HG02870 (cell line): ENCODE measurements around the gene ENDOU.

Experiments used
- ATAC-seq: cut with Tn5 transposase; IDR thresholded peaks from one replicate; pipeline ENCODE4 v1.9.1; 2021; ENCODE audit warnings: mild to moderate bottlenecking, moderate library complexity; ENCODE audit not compliant: unreplicated experiment

ENDOU gene

GRCh38 chr12:47744778-47745436, 19.6 kb upstream of the ENDOU start:
- ATAC-seq, result no peak

- no peak for ATAC-seq
These were observed 18.8 kb upstream of the ENDOU start for GRCh38 chr12:47744005-47744651.

- no peak for ATAC-seq
These were observed 18.1 kb upstream of the ENDOU start for GRCh38 chr12:47743311-47743860.

GRCh38 chr12:47742253-47742825, 17.0 kb upstream of the ENDOU start:
- ATAC-seq, result no peak

GRCh38 chr12:47741340-47741703, 16.0 kb upstream of the ENDOU start:
- no peak for ATAC-seq

- ATAC-seq, result peak; percentile 30
These were observed 15.5 kb upstream of the ENDOU start for GRCh38 chr12:47740606-47741339.

GRCh38 chr12:47739979-47740378, 14.7 kb upstream of the ENDOU start:
- ATAC-seq, result peak; percentile 47

GRCh38 chr12:47739297-47739696, 14.0 kb upstream of the ENDOU start:
- no peak for ATAC-seq

- ATAC-seq, result no peak
These were observed 12.8 kb upstream of the ENDOU start for GRCh38 chr12:47737936-47738594.

GRCh38 chr12:47736877-47737676, 11.8 kb upstream of the ENDOU start:
- no peak for ATAC-seq

- no peak for ATAC-seq
These were observed 10.9 kb upstream of the ENDOU start for GRCh38 chr12:47736216-47736615.

GRCh38 chr12:47735649-47736048, 10.4 kb upstream of the ENDOU start:
- ATAC-seq, result no peak

- no peak for ATAC-seq
These were observed 9.6 kb upstream of the ENDOU start for GRCh38 chr12:47734725-47735480.

- no peak for ATAC-seq
These were observed 7.9 kb upstream of the ENDOU start for GRCh38 chr12:47733142-47733541.

GRCh38 chr12:47732504-47732903, 7.2 kb upstream of the ENDOU start:
- ATAC-seq, result no peak

GRCh38 chr12:47731723-47732122, 6.4 kb upstream of the ENDOU start:
- ATAC-seq, result no peak

GRCh38 chr12:47730341-47730744, 5.1 kb upstream of the ENDOU start:
- ATAC-seq, result no peak

- no peak for ATAC-seq
These were observed 3.9 kb upstream of the ENDOU start for GRCh38 chr12:47729233-47729632.

- peak; percentile 67 for ATAC-seq
These were observed 603 bp upstream of the ENDOU start for GRCh38 chr12:47725893-47726292.
